A549 (cell line): ENCODE measurements around the gene SPRR2E.

Experiments
- BHLHE40 ChIP-seq: IDR thresholded peaks from 2 replicates; pipeline ENCODE4 v1.6.1; 2012; ENCODE audit warnings: low read depth, low read length, inconsistent platforms
- POLR2A ChIP-seq: IDR thresholded peaks from 2 replicates; pipeline ENCODE4 v1.6.1; 2012; ENCODE audit warnings: mild to moderate bottlenecking, low read length
- TF ChIP-seq, protein P1 (sequence below): fragments of 200-600 bp; sonication (generic); IDR thresholded peaks from 2 replicates; pipeline ENCODE4 v1.6.1; 2016; ENCODE audit warnings: antibody characterized with exemption, mild to moderate bottlenecking, moderate library complexity
- TF ChIP-seq, protein P2 (sequence below): IDR thresholded peaks from 2 replicates; pipeline ENCODE4 v1.6.1; 2012
- TF ChIP-seq, protein P3 (sequence below): fragments of 450-650 bp; IDR thresholded peaks from 2 replicates; pipeline ENCODE4 v1.6.1; 2014; ENCODE audit warnings: antibody characterized with exemption

DNA sequence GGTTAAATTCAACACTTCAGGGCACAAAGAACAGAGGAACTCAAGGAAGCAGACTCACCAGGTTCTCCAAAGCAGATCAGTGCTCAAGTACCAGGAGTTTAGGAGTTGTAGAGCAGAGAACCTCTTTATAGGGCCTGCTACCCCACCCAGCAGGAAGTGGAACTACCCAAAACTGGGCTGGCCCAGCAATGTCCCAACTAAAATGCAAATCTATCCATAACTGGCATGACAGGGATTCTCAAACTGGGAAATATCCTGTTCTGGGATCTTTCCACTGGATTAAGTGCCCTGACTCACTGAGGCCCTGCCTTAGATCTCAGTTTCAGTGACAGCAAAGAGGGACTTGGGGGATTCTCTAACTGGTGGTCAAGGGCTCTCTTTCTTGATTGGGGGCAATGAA is at the start of gene SPRR2E:
- TF ChIP-seq POLR2A (no peak), BHLHE40 (no peak)
- TF ChIP-seq, protein P1, sequence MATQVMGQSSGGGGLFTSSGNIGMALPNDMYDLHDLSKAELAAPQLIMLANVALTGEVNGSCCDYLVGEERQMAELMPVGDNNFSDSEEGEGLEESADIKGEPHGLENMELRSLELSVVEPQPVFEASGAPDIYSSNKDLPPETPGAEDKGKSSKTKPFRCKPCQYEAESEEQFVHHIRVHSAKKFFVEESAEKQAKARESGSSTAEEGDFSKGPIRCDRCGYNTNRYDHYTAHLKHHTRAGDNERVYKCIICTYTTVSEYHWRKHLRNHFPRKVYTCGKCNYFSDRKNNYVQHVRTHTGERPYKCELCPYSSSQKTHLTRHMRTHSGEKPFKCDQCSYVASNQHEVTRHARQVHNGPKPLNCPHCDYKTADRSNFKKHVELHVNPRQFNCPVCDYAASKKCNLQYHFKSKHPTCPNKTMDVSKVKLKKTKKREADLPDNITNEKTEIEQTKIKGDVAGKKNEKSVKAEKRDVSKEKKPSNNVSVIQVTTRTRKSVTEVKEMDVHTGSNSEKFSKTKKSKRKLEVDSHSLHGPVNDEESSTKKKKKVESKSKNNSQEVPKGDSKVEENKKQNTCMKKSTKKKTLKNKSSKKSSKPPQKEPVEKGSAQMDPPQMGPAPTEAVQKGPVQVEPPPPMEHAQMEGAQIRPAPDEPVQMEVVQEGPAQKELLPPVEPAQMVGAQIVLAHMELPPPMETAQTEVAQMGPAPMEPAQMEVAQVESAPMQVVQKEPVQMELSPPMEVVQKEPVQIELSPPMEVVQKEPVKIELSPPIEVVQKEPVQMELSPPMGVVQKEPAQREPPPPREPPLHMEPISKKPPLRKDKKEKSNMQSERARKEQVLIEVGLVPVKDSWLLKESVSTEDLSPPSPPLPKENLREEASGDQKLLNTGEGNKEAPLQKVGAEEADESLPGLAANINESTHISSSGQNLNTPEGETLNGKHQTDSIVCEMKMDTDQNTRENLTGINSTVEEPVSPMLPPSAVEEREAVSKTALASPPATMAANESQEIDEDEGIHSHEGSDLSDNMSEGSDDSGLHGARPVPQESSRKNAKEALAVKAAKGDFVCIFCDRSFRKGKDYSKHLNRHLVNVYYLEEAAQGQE, result no peak
- TF ChIP-seq, protein P2, sequence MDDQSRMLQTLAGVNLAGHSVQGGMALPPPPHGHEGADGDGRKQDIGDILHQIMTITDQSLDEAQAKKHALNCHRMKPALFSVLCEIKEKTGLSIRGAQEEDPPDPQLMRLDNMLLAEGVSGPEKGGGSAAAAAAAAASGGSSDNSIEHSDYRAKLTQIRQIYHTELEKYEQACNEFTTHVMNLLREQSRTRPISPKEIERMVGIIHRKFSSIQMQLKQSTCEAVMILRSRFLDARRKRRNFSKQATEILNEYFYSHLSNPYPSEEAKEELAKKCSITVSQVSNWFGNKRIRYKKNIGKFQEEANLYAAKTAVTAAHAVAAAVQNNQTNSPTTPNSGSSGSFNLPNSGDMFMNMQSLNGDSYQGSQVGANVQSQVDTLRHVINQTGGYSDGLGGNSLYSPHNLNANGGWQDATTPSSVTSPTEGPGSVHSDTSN, result no peak
- TF ChIP-seq, protein P3, sequence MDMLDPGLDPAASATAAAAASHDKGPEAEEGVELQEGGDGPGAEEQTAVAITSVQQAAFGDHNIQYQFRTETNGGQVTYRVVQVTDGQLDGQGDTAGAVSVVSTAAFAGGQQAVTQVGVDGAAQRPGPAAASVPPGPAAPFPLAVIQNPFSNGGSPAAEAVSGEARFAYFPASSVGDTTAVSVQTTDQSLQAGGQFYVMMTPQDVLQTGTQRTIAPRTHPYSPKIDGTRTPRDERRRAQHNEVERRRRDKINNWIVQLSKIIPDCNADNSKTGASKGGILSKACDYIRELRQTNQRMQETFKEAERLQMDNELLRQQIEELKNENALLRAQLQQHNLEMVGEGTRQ, result no peak
